Superior temporal gyrus (tissue), 1 donor: ENCODE measurements around the gene KLF8.
"Not testable (repeated sequence)": the region's sequence is repeated elsewhere in the genome, so short reads cannot be mapped to it uniquely, and the experiment has no call there.

ENCODE experiments used
- DNase-seq: peaks from one replicate; pipeline ENCODE4 v3.0.0-alpha.2; 2016; ENCODE audit errors: extremely low spot score

KLF8 gene

DNA sequence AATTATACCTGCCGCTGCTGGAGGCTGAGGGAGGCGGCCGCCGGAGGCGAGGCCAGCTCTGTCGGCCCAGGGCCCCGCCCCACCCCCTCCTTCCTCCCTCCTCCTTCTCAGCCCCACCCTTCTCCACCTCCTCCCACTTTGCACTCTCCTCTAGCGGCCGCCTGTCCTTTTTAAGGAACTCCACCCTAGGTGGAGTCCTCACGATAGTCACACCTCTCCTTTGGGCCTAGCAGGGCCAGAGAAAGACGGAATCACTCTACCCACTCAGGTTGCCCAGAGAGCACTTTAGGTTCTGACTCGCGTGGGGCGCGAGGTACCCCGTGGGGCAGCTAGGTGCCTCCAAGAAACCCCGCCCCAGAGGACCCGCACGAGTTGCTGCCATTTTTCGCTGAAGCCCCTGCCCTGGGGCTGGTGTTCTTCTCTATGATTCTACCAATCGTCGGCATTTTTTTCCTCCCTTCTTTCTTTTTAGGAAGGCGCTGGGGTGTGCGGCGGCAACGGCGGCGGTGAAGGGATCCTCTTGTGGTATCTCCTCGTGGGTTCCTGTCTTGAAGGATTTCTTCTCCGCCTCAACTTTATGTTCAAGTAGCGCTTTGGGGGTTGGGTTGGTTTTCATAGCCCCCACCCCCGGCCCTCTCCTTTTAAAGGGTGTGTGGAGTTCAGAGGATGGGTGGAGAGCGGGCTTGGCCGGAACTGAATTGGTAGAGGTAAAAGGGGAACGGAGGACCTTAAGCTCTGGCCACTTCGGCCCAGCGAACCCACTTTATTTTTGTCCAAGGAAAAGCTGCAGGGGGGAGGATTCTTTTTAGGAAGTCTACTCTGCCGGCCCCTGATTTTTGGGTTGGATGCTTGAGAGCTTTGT lies at the start of gene KLF8:
KLF8 (plus strand) TSS at position 136 of the 862 bp plus-strand sequence. CDS start 979 bp downstream, outside the sequence.
- DNase-seq, result no peak

DNA sequence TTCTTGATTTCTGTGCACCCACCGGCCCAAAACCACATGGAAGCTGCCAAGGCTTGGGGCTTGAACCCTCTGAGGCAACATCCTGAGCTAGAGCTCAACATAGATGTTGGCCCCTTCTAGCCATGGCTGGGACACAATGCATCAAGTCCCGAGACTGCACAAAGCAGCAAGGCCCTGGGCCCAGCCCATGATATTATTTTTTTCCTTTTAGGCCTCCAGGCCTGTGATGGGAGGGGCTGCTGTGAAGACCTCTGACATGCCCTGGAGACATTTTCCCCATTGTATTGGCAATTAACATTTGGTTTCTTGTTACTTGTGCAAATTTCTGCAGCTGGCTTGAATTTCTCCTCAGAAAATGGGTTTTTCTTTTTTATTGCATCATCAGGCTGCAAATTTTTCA lies 25.2 kb upstream of the KLF8 start:
- not testable (repeated sequence) for DNase-seq

DNA sequence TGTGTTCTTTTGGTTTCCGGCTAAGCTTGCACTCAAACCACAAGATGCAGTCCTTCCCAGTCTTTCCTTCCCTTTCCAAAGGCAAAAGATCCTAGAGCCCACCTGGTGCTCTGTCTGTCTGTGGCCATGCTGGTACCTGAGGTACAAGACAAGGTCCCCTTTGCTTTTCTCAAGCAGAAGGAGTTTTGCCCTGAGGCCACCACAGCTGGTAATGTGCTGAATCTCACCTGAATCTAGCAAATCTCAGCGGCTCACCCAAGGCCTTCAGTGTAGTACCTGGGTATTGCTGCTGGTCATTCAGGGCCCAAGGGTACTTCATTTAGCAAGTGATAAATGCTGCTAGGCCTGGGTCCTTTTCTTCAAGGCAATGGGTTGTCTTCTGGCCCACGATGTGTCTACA lies 20.5 kb upstream of the KLF8 start:
- no peak for DNase-seq

DNA sequence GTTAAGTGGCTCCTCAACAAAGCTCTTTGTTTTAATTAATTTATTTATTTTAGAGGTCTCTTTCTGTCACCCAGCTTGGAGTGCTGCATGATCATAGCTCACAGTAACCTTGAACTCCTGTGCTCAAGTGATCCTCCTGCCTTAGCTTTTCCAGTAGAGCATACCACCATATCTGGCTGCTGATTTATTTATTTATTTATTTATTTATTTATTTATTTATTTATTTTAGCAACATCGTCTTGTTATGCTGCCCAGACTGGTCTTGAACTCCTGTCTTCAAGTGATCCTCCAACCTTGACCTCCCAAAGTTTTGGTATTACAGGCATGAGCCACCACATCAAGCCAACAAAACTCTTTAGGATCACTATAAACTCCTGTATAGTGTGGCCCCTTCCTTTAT lies 15.8 kb upstream of the KLF8 start:
- DNase-seq, result no peak

DNA sequence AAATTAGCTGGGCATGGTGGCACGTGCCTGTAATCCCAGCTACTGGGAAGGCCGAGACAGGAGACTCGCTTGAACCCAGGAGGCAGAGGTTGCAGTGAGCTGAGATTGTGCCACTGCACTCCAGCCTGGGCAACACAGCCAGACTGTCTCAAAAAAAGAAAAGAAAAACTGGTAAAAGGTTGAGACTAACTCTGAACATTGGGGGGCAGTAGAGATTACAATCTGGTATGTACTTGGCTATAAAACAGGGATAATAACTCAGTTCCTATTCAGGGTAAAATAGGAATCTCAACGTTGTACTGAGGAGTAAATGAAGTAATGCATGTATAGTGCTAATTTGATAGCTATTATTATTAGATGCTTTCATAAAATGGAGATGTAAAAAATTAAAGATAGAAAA lies 12.5 kb upstream of the KLF8 start:
- DNase-seq, result no peak

DNA sequence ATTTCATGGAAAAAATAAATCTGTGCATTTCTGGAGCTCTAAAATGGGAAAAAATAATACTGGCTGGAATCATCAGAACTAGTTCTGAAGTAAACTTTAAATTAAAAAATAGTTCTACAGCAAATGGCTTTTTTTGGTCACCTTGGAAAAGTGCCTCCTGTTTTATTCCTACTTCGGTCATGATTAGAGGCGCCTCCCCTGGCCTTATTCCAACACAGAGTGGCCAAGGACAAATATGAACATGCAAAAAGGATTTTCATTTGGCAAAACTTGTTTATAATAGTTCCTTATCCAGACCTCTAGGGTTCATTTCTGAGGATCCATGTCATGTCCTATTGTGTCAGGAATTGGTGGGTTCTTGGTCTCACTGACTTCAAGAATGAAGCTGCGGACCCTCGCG lies 11.1 kb upstream of the KLF8 start:
- DNase-seq, result no peak

DNA sequence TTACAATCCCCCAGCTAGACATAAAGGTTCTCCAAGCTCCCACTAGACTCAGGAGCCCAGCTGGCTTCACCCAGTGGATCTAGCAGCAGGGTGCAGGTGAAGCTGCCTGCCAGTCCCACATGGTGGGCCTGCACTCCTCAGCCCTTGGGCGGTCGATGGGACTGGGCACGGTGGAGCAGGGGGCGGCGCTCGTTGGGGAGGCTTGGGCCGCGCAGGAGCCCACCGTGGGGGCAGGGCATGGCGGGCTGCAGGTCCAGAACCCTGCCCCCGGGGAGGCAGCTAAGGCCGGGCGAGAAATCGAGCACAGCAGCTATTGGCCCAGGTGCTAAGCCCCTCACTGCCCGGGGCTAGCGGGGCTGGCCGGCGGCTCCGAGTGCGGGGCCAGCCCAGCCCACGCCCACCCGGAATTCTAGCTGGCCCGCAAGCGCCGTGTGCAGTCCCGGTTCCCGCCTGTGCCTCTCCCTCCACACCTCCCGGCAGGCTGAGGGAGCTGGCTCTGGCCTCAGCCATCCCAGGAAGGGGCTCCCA lies 9.6 kb upstream of the KLF8 start:
- DNase-seq, result no peak

DNA sequence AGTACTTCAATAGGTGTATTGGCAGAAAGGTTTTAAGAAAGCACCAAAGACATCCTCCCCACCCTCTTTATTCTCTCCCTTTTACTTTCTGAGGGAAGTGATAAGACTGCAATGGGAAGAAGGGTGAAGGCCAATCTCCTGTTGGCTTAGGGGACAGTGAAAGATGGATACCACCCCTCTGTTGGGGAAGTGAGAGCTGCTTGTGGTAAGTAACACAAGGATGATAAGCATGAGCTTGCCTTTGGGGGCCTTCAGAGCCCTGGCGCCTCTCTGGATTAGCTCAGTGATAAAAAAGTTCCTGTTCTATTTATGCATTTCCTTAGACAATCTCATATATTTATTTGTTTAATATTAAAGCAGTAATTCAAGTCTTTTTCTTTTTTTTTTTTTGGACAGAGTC lies 5.2 kb upstream of the KLF8 start:
- DNase-seq, result no peak

DNA sequence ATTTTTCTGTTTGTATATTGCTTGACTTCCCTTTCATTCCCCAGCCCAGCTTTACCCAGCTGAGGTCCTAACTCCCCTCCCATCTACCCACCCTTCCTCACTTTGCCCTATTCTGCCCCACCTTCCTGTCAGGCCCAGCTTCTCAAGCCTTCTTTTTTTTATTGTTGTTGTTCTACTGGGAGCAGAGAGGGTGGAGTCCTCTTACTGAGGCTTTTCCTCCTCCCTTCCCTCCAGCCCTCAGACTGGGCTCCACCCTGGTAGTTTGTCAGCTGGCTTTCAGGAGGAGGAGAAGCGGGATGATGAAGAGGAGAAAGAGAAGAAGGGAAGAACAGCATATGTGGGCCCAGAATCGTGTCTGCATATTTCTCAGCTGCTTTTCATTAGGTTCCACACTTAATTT lies 3.2 kb upstream of the KLF8 start:
- DNase-seq, result no peak

DNA sequence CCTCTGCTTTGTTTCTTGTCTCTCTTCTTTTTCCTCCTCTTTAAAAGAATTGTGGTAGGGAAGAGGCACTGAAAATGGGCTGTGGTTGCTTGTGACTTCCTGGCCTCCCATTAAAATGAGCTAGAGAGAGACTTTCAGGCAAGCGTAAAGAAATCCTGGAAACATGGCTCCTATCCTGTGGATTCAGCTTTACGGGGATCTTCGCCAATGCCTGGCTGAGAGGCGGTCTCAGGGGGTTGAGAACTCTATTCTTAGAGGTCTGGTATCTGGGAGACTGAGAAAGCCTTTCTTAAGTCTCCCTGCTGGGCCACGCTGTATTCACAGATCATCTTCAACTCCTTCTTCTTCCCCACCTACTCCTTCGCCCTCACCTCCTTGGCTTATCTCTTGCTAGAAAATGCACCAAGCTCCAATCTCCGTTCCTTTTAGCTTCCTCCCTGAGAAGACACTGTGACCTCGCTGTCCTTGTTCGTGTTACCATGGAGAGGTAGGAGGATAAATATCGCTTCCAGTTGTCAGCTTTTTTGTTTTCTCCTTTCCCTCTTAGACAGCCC lies 542 bp upstream of the KLF8 start:
- DNase-seq, result no peak

DNA sequence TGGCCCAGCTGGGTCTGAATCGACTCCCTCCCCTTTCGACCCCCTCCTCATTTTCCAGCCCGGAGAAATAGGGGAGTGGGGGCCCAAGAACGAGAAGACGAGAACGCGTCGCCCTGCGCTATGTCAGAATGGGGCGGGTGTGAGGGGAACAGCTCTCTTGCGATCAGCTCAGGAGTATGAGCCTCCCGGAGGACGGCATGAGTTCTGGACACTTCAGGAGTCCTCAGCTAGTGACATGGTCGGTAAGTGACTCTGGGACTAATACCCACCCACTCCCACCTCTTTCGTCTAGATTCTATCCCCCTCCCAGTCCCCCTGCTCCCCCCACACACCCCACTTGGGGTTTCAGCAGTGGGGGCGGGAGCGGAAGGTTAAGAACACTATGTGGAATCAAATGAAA lies 944 bp downstream of the KLF8 start:
- DNase-seq, result no peak

DNA sequence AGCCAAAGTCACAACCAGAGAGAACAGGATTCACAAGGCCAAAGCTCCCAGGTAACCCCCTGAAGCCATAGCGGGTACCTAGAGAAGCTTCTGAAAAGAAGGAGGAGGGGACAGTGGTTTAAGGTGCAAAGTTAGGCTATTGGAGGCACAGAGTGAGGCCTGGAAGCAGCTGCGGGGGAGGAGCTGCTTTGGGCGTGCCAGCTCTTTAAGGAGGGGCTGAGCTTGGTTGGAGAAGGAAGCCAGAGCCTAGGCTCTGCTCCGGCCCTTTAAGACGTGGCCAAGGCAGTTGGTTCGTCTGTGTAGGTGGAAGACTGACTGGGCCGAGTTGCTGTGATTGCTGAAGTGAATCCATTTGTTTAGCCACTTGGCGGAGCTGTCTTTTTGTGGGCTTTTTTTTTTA lies 1.5 kb downstream of the KLF8 start:
- no peak for DNase-seq

DNA sequence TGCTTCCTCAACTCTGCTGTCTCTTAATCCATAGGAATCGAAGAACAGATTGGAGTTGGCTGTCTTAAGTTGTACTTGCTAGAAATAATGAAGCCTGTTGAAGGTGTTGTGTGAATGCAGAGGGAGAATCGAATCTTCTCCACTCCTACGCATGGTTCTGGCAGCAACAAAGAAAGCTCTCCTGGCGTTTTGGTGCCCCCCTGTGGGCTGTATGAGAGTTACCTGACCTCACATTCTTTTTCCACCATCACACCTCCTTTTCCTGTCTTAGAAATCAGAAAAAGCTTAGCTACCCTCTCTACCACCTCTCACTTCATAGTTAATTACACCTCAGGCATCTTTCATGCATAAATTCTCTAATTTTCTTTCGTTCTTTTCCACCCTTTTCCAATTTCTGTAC lies 16.3 kb downstream of the KLF8 start:
- DNase-seq, result peak; percentile 70

DNA sequence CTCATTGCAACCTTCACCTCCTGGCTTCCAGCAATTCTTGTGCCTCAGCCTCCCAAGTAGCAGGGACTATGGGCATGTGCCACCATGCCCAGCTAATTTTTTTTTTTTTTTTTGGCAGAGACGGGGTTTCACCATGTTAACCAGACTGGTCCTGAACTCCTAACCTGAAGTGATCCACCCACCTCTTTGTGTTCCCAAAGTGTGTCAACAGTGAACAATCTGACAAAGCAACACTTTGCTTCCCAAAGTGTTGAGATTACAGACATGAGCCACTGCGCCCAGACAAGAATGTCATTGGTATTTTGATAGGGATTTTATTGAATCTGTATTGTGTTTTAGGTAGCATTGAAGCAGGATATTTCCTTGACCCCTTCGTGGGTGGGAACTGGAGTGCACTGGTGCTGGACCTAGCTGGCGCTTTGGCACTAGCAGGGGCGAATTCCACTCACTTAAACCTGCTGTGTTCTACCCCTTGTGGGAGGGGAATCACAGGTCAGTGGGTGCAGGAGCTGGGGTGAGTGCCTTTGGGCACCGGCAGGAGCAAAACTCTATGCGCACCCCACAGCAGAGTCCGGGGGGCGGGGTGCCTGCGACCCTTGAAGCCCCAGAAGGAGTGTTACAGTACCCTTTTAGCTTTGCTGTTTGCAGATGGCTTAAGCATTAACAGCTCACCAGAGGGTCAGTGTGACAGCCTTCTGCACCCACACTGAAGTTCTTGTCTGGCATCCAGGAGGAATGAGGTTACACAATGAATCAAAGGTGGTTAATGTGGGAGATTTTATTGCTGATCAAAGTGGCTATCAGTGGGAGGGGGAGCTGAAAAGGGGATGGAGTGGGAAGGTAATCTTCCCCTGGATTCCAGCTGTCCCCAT lies 21.9 kb downstream of the KLF8 start:
- no peak for DNase-seq

DNA sequence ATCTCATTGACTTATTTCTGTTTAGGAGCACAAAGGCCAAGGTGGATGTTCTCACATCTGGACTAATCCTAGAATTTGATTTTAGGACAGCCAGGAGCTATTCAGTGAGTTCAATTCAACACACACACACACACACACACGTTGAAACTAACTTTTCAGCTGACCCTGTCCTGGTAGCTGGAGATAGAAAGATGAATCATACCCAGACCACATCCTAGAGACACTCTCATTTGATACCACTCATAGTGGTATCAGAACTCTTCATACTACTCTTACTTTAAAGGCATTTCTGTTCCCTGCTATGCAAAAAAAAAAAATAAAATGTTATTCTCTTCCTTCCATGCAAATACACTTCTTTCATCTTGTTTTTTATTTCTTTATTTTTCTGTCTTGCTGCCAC lies 36.7 kb downstream of the KLF8 start:
- no peak for DNase-seq

DNA sequence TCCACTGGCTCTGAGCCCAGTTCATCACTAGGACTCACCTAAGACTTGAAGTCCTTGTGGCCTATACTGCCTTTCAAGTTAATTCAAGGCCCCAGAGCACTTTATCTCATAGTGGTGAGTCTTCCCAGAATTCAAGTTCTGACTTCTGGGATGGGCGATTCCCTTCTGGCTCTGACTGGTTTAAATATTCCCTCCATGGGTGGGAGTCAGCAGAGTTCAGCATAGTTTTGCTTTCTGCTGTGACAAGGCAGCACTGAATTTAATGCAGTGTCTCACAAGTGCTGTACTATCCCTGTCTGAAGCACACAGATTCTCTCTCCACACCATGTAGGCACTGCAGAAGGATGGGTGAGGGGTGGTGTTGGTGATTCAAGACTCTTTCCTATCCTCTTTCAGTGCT lies 46.5 kb downstream of the KLF8 start:
- no peak for DNase-seq

DNA sequence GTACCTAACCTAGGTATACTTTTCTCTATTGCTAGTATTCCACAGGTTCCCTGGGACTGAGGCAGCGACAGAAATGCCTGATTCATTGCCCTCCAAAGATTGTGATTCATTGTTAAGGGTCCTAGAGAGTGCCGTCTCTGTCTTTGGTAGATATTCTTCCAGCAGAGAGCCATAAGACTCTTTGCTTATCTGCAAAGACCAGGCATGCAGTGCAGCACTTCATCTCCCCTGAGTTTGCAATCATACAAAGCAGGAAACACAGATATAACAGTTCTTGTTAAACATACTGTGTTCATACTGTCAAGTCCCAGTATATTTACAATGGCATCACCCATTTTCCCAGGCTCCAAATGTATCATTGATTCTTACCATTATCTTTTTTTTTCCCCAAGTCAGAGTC lies 47.7 kb downstream of the KLF8 start:
- DNase-seq, result no peak

DNA sequence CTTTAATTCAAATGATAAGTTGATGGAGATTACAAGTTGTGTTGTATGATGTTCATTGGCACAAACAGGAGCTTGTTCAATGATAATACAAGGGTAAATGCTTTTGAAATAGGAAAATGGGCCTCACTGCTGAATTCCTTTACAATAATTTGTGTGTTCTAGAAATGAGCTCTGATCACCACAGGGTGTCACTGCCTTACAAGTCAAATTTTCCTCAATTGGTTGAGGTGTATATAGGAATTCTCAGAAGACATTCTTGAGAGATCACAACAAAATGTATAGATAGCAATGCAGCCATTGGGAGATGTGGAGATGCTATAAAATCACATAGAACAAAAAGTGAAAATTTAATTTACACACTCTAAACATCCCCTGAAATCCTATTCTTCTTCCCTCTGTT lies 49.6 kb downstream of the KLF8 start:
- peak; percentile 21 for DNase-seq

DNA sequence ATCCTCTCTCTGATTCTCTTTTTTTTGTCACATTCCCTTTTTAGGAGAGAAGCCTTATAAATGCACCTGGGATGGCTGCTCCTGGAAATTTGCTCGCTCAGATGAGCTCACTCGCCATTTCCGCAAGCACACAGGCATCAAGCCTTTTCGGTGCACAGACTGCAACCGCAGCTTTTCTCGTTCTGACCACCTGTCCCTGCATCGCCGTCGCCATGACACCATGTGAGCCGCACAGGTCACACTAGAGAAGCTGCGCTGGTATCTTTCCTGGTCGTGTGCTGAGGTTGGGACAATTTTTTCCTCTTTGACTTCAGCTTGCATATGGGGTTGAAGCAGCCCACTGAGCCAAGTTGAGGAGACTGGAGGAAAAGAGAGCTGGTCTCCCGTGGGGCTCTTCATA lies 52.1 kb downstream of the KLF8 start:
- DNase-seq, result no peak

DNA sequence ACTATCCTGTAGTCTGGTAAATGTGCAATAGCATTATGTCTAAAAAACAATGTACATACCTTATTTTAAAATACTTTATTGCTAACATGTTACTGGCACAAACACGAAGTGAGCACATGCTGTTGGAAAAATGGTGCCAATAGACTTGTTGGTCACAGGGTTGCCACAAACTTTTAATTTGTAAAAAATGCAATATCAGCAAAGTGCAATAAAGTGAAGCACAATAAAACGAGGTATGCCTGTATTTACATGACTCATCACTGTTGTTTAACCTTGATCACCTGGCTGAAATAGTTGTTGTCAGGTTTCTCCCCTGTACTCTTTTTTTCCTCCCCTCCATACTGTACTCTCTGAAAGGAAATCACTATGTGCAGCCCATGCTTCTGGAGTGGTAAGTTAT lies 56.5 kb downstream of the KLF8 start:
- no peak for DNase-seq

DNA sequence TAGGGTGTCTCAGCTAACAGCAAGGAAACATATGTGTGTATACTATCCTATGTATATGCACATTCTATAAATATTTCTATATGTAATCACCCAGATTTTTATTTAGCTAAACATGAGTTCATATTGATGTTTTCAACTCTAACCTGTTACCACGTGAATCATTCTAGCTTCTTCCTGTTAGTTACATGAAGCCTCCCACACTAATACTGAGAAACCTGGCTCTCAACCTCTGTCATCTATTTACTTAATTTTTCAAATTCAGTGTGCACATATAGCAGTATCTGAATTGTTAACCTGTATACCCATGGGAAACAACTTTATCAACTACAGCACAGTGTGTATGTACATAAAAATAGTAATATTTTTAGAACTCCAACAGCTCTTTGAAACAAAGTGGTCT lies 57.3 kb downstream of the KLF8 start:
- DNase-seq, result no peak

DNA sequence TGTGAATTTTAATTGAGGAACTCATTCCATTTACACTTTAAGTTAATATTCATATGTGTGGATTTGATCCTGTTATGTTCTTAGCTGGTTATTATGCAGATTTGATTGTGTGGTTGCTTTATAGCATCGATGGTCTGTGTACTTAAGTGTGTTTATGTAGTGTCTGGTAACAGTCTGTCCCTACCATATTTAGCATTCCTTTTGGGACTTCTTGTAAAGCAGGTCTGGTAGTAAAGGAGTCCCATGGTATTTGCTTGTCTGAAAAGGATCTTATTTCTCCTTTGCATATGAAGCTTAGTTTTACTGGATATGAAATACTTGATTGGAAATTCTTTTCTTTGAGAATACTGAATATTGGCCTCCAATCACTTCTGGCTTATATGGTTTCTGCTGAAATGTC lies 76.6 kb downstream of the KLF8 start:
- no peak for DNase-seq
